Measurements from ENCODE around the gene LRRC46. TPM values are rescaled to one million over a fixed set of nuclear protein-coding genes. Genes with fewer than 3 reads are reported as not detected.

LRRC46 gene
- total and polyA plus RNA-seq, 2 of the 4 experiments (the other 2 are of a cell fraction) = 0.77 TPM; not detected in 1

DNA sequence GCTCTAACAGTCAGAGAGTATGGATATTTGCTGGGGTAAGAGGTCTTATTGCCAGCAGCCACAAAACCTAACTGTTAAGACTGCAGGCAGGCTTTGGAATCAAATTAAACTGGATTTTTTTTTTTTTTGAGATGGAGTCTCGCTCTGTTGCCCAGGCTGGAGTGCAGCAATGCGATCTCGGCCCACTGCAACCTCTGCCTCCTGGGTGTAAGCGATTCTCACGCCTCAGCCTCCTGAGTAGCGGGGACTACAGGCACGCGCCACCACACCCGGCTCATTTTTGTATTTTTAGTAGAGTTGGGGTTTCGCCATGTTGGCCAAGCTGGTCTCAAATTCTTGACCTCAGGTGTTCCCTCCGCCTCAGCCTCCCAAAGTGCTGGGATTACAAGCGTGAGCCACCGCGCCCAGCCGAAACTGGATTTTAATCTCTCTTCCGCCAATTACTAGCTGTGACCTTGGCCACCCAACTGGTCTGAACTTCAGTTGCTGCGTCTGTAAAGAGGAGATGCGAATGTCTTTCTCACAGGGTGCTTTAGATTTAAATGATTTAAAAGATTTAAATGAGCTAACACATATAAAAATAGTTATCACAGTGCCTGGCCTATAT is 971 bp upstream of the LRRC46 start:
- whole genome bisulfite sequencing, 2 experiments (ENCODE audit: extremely low coverage in 2 of 2, insufficient read length in 1 of 2) = 54% methylated on average over 5 of the region's 18 CpGs; no CpG with 5 or more reads in 1 of the 2 experiments
- H3K4me3 ChIP-seq (ENCODE audit: insufficient read depth, low read depth, low read length) = peak overlapping the region; percentile 84
- H3K36me3 ChIP-seq (ENCODE audit: control insufficient read depth, insufficient read depth, low read length) = peaks cover 20% of the 10 kb centered on the region
- H3K9ac ChIP-seq (ENCODE audit: low read depth, low read length) = peak overlapping the region; percentile 83
- no peaks in the 10 kb centered on the region for H3K27me3 ChIP-seq (ENCODE audit: control insufficient read depth, insufficient read depth, low read length)
- peak overlapping the region; percentile 87 to 97; a peak in 3 of 4 replicates for H4K8ac ChIP-seq (ENCODE audit: low read depth in 2 of 2, low read length in 2 of 2)
- TF ChIP-seq RCOR1 (IDR thresholded peaks at IDR 0.05; ENCODE audit: insufficient replicate concordance, low read length) (no peak), MXI1 (IDR thresholded peaks at IDR 0.05; ENCODE audit: borderline replicate concordance, low read depth, low read length) (no peak), USF2 (IDR thresholded peaks at IDR 0.05; ENCODE audit: low read depth, low read length) (no peak), SMC3 (IDR thresholded peaks at IDR 0.05; ENCODE audit: low read depth, low read length) (no peak), RFX5 (IDR thresholded peaks at IDR 0.05; ENCODE audit: low read depth, low read length) (no peak), NFE2L2 (IDR thresholded peaks at IDR 0.05; ENCODE audit: low read depth, low read length) (no peak), FOS (IDR thresholded peaks at IDR 0.05; ENCODE audit: low read depth, low read length) (no peak), CHD1 (IDR thresholded peaks at IDR 0.05; ENCODE audit: low read depth, low read length) (no peak), BHLHE40 (IDR thresholded peaks at IDR 0.05; ENCODE audit: low read depth, low read length) (no peak), POLR2A (IDR thresholded peaks at IDR 0.05; ENCODE audit: low read depth, low read length) (no peak), CEBPB (IDR thresholded peaks at IDR 0.05; ENCODE audit: low read depth, low read length) (no peak), MAZ (IDR thresholded peaks at IDR 0.05; ENCODE audit: borderline replicate concordance, low read depth, low read length) (no peak)
- TF ChIP-seq, protein P1, sequence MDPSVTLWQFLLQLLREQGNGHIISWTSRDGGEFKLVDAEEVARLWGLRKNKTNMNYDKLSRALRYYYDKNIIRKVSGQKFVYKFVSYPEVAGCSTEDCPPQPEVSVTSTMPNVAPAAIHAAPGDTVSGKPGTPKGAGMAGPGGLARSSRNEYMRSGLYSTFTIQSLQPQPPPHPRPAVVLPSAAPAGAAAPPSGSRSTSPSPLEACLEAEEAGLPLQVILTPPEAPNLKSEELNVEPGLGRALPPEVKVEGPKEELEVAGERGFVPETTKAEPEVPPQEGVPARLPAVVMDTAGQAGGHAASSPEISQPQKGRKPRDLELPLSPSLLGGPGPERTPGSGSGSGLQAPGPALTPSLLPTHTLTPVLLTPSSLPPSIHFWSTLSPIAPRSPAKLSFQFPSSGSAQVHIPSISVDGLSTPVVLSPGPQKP (IDR thresholded peaks at IDR 0.05; ENCODE audit: borderline replicate concordance, low read depth, low read length) = no peak
- TF ChIP-seq, protein P2, sequence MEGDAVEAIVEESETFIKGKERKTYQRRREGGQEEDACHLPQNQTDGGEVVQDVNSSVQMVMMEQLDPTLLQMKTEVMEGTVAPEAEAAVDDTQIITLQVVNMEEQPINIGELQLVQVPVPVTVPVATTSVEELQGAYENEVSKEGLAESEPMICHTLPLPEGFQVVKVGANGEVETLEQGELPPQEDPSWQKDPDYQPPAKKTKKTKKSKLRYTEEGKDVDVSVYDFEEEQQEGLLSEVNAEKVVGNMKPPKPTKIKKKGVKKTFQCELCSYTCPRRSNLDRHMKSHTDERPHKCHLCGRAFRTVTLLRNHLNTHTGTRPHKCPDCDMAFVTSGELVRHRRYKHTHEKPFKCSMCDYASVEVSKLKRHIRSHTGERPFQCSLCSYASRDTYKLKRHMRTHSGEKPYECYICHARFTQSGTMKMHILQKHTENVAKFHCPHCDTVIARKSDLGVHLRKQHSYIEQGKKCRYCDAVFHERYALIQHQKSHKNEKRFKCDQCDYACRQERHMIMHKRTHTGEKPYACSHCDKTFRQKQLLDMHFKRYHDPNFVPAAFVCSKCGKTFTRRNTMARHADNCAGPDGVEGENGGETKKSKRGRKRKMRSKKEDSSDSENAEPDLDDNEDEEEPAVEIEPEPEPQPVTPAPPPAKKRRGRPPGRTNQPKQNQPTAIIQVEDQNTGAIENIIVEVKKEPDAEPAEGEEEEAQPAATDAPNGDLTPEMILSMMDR (conservative IDR thresholded peaks at IDR 0.05; ENCODE audit: low read depth, low read length) = no peak
- H4K20me1 ChIP-seq (ENCODE audit: insufficient read depth, low read length) = peaks cover 3% of the 10 kb centered on the region; the same call in 1 of the 2 replicates
- no peak overlapping the region for H3K18ac ChIP-seq (ENCODE audit: low read depth, low read length)
- DNase-seq (no peak), ATAC-seq (ENCODE audit: low read depth) (no peak)
- no peak overlapping the region for H2BK20ac ChIP-seq (ENCODE audit: low read depth, low read length)
- no peak overlapping the region for H2AK9ac ChIP-seq (replicated peaks; ENCODE audit: low read depth, low read length, poor library complexity)
- no peak overlapping the region for H4K5ac ChIP-seq (ENCODE audit: low read depth, low read length)
- no peak overlapping the region; the same call in 1 of the 2 replicates for H3K27ac ChIP-seq (ENCODE audit: insufficient read depth, low read length)
- no peak overlapping the region for H2BK15ac ChIP-seq (ENCODE audit: low read depth, low read length)
- no peaks in the 10 kb centered on the region for H3K9me3 ChIP-seq (ENCODE audit: control insufficient read depth, insufficient read depth, low read length)
- H2AK5ac ChIP-seq (ENCODE audit: low read depth, low read length) = no peak overlapping the region
- CTCF ChIA-PET = interaction anchor here (1.2 kb wide), 2 partner anchors 8 to 61 kb away, joined by 3 read pairs; no protein-coding TSS in a partner anchor
- POLR2A ChIA-PET (ENCODE audit: unreplicated experiment) = interaction anchor here (0.5 kb wide), 1 partner anchor 720 kb away, joined by 3 read pairs; no protein-coding TSS in a partner anchor
- BruUV-seq (replicated peaks) = no TSS peak
- no peak overlapping the region for H3K23ac ChIP-seq (ENCODE audit: low read depth, low read length)
- dilution Hi-C loops (cut with HindIII; ENCODE audit: low sequenced_read_pairs, unreplicated experiment) = no loop called here
- in situ Hi-C loops (cut with MboI; ENCODE audit: low sequenced_read_pairs) = no loop called here
- peaks cover 17 to 28% of the 10 kb centered on the region in 2 experiments for H3K79me1 ChIP-seq (ENCODE audit: low read depth in 1 of 2, low read length in 2 of 2)
- 0 out of 2 replicates have a peak overlapping the region, but pooled peaks have one; percentile 51 for H3K56ac ChIP-seq (ENCODE audit: extremely low read depth, insufficient read depth, low read length)
- peaks cover 13% of the 10 kb centered on the region for H3K9me1 ChIP-seq (ENCODE audit: insufficient read depth, low read length)
- H2AFZ ChIP-seq (replicated peaks; ENCODE audit: low read length, poor library complexity) = no peak overlapping the region
- no peak overlapping the region for H2BK120ac ChIP-seq (ENCODE audit: low read depth, low read length)
- H3K14ac ChIP-seq (replicated peaks; ENCODE audit: low read depth, low read length) = no peak overlapping the region
- no peak overlapping the region for H2BK5ac ChIP-seq (ENCODE audit: low read depth, low read length, poor library complexity, severe bottlenecking)
- 0 out of 2 replicates have a peak overlapping the region, but pooled peaks have one; percentile 5 for H3K4ac ChIP-seq (ENCODE audit: low read depth, low read length)
- intact Hi-C loops (cut with micrococcal nuclease) = no loop called here
- peaks cover 6% of the 10 kb centered on the region for H3K4me1 ChIP-seq (ENCODE audit: control insufficient read depth, insufficient read depth, low read length)
- H3K4me2 ChIP-seq (ENCODE audit: low read depth, low read length) = peak overlapping the region; percentile 82
- no peak overlapping the region for H4K91ac ChIP-seq (ENCODE audit: insufficient read depth, low read depth, low read length)

Measured in IMR-90 (cell line).